M059J (cell line): Measurements from ENCODE around the gene BDKRB2. TPM values are rescaled to one million over a fixed set of nuclear protein-coding genes. Genes with fewer than 3 reads are reported as not detected.
A peak's percentile ranks its signal among the peaks of the same experiment; 100 is the strongest.

ENCODE experiments used
- DNase-seq: peaks from one replicate; pipeline ENCODE4 v3.0.0-alpha.2; 2012; ENCODE audit warnings: low read depth
- total RNA-seq: library from RNA; depleted of rRNA; stranded (reverse); fragments of >200 nt; shearing (Covaris generic); gene quantifications from 2 replicates; pipeline ENCODE4 v1.2.3, GENCODE V29; 2014

Gene BDKRB2
- total RNA-seq, 1 experiment from 2014 or later = 3.8 TPM

DNA sequence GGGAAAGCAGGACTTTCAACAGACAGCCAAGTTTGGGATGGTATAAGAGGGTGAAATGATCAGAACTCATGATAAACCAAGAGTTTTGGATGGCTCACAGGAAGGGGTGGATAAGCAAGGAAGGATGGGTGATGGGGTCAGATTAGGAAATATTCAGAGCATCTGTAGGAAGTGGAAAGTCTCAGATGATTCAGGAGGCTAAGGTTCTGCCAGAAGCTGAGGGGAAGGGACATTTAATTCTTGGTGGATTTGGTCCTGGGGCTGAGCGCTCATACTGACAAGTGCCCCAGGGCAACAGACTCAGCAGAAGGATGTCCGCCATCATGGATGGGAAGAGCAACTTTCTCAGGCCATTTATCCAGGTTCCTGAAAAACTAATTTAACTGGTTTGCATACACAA, 28.4 kb upstream of the BDKRB2 start:
- peak; percentile 58 for DNase-seq

DNA sequence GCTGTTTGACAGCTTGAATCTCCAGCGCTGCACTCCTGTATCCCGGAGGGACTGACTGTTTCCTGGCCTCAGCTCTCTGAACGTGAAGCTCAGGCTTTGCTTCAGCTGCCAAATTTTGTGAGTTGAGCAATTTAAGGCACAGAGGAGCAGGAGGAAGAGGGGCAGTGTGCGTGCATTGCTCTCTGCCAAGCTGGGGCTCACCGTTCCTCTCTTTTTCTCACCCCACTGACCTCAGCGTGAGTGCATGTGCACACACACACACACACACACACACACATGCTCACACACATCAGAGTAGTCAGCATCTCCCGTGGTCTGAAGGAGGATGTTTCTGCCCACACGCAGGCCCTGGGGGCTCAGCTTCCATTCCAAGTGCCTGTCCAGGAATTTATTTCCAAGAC, 27.8 kb upstream of the BDKRB2 start:
- DNase-seq = peak; percentile 77

DNA sequence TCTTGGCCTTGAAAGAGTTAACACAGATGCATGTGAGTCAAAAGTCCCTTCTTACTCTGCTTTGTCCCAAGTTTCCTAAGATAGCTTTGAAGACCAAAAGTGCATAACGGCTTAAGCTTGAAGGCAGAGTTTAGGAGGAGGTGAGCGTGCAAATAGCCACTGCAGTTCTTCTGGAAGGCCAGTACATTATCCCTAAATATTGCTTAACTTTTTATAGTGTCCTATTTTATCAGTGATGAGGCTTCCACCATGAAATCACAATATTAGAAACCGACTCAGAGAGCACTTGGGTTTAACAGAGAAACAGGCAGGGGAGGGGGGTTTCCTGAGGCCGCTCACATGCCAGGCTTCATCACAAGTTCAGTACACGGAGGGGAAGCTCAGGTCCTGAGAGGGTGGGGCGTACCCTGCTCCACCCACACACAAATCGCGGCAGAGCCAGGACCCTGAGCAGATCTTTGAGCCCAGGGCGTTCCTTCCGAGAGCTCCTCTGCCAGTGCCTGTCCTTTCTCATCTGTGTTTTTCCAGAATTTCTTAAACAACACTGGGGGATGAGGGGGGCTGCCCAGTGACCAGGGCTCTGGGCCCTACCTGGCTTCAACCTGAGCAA, 26.8 kb upstream of the BDKRB2 start:
- DNase-seq = no peak

- no peak for DNase-seq
Observed at GRCh38 chr14:96178461-96179321, 25.9 kb upstream of the BDKRB2 start.

DNA sequence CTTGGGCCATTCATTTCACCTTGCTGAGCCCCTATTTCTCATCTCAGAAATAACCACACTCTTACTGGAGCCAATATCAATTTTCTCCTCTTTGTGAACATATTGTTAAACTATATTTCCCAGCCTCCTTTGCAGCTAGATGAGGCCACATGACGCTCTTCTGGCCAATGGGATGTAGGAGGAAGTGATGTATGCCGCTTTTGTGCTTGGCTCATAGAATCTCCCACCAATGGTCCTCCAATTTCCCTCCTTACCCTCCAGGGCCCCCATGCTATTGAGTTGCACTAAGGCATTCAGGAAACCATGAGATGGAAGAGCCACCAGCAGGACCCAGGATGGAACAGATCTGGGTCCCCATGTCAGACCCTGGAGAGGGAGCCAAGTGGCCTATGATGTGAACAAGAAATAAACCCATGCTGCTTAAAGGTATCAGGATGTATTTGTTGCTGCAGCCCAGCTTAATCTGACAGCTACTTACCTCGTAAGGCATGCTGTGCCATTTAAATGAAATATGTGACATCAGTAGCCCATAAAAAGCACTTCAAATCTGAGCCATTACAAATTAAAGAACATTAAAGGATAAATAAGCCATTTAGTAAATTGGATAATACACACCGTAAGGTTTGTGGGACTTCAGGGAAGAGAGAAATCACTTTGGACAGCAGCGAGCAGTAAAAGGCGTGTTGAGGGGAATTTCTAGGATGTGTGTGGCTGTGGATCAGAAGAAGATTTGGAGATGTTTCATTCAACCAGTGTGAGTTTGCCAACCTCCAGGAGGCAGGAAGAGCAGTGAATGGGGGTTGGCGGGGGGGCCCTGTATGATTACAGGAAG, 24.4 kb upstream of the BDKRB2 start:
- no peak for DNase-seq

DNA sequence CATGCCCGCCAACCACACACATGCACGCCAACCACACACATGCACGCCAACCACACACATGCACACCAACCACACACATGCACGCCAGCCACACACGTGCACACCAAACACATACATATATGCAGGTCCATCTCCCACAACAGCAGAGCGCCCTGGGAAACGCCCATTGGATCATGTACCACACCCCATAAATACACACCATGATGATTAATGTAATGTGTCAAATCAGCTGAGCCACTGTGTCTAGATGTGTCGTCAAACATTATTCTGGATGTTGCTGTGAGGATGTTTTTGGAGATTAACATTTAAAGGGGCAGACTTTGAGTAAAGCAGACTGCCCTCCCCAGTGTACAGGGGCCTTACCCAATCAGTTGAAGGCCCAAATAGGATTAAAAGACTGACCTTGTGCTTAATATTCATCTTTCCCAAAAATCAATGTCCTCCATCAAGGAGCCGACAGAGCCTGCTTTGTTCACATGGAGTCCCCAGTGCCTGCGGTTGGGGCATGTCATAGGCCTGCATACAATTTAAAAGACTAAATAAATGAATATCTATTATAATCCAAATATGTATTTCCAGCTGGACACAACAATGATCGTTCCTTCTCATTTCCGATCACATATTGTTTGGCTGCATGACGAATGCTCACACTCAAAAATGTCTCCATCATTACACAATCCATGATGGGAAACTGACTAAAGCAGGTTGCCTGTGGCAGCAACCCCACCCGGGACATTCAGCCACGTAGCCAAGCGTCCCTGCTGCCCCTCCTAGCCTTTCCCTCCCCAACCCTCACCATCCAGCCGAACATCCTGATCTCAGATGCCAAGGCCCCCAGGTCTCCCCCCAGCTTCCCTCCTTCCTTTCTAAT, 23.2 kb upstream of the BDKRB2 start:
- no peak for DNase-seq

DNA sequence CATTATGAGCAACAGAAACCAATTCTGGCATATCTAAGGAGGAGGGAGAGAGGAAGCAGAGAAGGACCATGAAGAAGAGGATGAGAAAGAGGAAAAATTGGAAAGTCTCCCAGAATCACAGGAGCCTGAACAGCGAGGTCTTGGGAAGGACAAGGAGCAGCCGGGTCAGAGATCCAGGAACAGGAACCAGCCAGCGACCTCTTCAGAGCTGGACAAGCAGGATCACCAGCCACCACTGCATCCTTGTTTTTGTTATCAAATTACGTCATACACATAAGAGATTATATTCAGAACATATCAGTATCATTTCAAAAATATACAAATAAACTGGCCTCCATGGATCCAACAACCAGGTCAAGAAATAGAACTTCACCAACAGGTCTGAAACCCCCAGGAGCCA, 22.1 kb upstream of the BDKRB2 start:
- DNase-seq = no peak

- DNase-seq = no peak
Observed at GRCh38 chr14:96184737-96185136, 19.9 kb upstream of the BDKRB2 start.

DNA sequence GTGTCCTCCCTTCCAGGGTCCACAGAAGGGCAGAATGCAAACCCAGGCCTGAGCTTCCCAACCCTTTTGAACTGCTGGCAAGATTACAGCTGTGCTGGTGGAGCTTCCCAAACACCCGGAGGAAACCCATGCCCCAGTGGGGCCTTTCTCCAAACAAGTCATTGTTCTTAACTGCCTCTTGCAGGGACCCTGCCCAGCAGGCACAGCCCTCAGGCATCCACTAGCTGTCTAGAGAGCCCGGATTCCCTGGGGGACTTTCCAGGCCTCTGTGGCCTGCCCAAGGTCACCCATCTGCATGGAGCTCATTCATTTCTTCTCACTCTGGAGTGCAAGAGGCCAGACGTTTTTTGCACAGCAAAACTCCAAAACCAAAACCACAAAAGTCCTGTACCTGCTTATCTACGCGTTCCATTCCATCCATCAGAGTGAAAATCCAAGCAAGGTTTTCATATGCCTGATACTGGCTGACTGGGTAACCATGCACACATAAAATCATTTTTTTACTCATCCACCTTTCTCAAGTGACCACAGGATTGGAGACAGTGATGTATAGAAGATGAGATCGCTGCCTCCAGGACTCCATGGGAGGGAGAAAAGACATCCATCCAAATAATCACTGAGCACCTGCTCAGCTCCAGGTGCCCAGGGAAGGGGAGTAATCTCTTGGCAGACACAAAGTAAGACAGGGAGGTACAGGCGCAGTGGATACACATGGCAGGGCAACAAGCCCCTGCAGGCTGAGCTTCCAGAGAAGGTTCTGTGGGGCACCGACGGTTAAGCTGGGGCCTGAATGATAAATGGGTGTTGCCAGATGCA, 17.2 kb upstream of the BDKRB2 start:
- DNase-seq = no peak

- no peak for DNase-seq
Observed at GRCh38 chr14:96189281-96189711, 15.3 kb upstream of the BDKRB2 start.

DNA sequence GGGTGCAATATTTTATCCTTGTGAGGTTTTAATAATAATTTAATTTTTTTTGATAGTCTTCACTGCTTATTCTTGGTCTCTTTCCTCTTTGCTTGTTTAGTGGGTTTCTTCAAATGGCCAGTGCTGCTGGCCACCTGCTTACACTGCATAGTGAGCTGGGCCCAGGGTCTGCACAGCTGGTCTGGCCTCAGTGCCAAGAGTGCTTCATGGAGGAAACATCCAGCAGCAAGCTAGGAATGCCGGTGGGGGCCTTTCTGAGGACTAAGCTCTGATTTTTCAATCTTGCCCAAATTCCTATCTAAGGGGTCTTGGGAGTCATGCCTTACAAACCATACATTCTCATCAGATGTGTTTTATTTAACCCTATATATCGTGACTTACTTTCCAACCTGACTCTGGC, 13.3 kb upstream of the BDKRB2 start:
- no peak for DNase-seq

DNA sequence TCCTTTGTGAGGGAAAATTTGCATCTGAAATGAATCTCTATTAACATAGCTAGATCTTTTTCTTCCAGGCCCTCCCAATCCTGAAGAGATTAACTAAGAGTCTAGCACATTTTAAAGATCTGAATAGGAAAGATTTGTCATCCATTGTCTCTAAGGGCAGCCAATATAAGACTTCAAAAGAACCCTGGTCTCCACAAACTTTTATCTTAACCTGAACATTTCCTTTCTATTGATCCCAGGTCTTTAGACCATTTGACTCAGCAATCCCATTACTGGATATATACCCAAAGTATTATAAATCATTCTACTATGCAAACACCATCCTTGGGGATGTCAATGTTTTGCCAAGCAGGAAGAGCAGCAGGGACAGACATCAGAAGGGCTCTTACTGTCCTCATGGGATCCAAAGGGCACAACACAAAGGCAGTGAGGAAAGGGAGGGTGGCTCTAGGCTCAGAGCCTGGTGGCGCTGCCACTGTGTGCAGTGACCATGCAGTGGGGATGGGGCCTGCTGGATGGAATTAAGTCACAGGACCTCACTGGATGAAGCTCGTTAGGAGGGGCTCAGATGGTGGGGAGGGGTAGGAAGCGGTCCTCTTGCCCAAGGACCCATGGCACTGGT, 12.7 kb upstream of the BDKRB2 start:
- no peak for DNase-seq

DNA sequence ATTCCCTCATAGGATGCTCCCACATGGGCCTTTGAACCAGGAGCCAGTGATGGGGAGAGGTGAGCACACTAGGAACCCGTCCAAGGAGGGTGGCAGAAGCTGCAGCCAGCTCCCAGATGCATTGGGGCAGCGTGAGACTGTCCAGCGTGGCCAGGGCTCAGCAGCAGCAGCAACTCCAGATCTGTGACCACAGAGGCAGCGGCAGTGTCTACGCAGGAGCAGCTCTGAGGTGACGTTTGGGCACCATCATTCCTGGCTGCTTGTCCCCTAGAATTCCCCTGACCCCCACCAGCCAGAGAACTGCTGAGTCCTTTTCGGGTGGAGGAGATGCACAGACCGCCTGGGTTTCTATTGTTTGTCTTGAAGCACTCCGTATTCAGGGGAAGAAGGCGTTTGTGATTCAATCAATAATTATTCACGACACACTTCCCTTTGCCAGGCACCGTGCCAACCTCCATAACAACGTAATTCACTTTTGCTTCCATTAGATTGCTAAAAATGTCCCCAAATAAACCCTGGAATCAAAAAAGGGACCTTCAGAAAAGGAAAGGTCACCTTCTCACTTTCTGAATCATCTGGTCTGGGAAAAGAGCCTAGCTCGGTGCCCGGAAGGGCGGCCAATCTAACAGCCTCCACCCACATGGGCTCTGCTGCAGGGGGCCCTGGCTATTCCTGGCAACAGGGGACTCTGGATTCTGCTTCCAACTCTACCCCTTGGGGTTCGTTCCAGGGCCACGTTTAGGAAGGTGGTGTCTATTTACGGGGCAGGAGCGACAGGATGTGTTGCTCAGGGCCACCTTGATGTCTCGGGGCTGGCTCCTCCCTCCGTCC, 11.4 kb upstream of the BDKRB2 start:
- no peak for DNase-seq

GRCh38 chr14:96194262-96194656, 10.4 kb upstream of the BDKRB2 start:
- DNase-seq = no peak

- no peak for DNase-seq
Observed at GRCh38 chr14:96194657-96195431, 9.8 kb upstream of the BDKRB2 start.

DNA sequence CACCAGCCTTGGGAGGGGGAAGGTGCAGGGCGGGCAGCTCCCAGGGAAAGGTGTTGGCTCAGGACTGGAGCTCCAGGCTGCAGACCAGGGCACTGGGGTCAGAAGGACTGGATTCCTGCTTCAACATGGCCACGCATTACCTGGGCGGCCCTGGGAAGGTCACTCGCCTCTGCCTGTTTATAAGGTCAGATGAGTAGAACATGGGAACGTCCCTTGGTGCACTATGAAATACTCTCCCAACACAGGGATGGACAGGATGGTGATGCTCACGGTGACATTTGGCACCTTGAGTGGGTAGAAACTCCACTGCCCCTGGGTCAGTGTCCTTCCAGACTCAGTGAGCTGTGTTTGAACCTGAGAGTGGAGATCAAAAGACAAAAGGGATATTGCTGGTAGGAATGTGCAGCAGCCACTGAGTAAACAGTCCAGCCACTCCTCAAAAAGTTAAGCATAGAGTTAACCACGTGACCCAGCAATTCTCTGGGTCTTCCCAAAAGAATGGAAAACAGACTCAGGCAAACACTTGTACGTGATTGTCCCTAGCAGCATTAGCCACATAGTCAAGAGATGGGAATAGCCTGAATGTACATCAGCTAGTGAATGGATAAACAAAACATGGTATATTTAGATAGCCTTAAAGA, 9.1 kb upstream of the BDKRB2 start:
- no peak for DNase-seq

DNA sequence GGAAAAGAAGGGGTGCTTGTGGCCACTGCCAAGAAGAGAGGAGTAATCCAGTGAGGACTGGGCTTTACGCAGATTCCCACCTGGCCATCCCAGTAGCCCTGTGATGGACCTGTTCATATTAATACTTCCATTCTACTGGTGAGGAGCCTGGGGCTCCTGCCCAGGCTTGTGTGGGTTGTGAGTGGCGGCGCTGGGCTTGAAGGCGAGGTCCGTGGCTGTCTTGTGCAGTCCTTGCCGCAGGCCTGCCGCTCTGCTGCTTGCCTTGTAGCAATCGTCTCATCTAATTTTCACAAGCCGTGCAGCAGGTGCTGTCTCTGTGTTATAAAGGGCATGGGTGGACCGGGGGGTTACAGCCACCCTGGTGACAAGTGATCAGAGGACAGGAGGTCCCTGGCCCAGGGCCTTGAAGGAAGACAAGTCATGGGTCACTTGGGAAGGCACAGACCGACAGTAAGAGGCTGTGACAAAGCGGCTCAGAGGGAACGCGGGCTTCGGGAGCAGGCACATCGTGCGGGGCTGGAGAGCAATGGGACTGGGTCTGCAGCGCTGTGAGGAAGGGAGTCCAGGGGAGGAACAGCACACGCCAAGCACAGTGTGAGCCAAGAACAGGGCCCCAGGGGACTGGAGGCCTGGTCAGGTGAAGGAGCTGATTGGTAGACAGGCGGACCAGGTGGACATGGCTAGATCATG, 7.3 kb upstream of the BDKRB2 start:
- no peak for DNase-seq
